H9 (cell line): ENCODE data around the gene CTIF. TPM values are rescaled to one million over a fixed set of nuclear protein-coding genes. Genes with fewer than 3 reads are reported as not detected.

Experiments used
- DNase-seq: peaks from one replicate; pipeline ENCODE4 v3.0.0-alpha.2; 2017
- H2AFZ ChIP-seq: one replicate; pipeline ENCODE4 v1.6.1; 2013; ENCODE audit warnings: mild to moderate bottlenecking, low read length, control low read depth, moderate library complexity
- H2AK5ac ChIP-seq: 2 replicates; pipeline ENCODE4 v1.6.1; 2013; ENCODE audit warnings: low read length, control low read depth, mixed read lengths; ENCODE audit not compliant: insufficient read length
- H2BK120ac ChIP-seq: one replicate; pipeline ENCODE4 v1.6.1; 2013; ENCODE audit warnings: low read depth, mild to moderate bottlenecking, low read length, control low read depth, inconsistent platforms; ENCODE audit not compliant: poor library complexity, severe bottlenecking
- H2BK12ac ChIP-seq: 2 replicates; pipeline ENCODE4 v1.6.1; 2013; ENCODE audit warnings: low read length, control low read depth, mixed read lengths, low read depth; ENCODE audit not compliant: insufficient read length
- H2BK15ac ChIP-seq: 2 replicates; pipeline ENCODE4 v1.6.1; 2013; ENCODE audit warnings: low read depth, low read length, control low read depth
- H2BK20ac ChIP-seq: one replicate; pipeline ENCODE4 v1.6.1; 2013; ENCODE audit warnings: low read depth, mild to moderate bottlenecking, low read length, control low read depth, inconsistent platforms; ENCODE audit not compliant: poor library complexity, severe bottlenecking
- H2BK5ac ChIP-seq: 2 replicates; pipeline ENCODE4 v1.6.1; 2013; ENCODE audit warnings: low read length, control low read depth, mixed read lengths; ENCODE audit not compliant: insufficient read length
- H3K14ac ChIP-seq: 2 replicates; pipeline ENCODE4 v1.6.1; 2013; ENCODE audit warnings: low read length, control low read depth; ENCODE audit not compliant: insufficient read depth
- H3K18ac ChIP-seq: 2 replicates; pipeline ENCODE4 v1.6.1; 2013; ENCODE audit warnings: low read depth, mild to moderate bottlenecking, mixed read lengths, low read length, control low read depth; ENCODE audit not compliant: insufficient read length
- H3K23ac ChIP-seq: 2 replicates; pipeline ENCODE4 v1.6.1; 2013; ENCODE audit warnings: low read length, control low read depth, mixed read lengths, low read depth; ENCODE audit not compliant: insufficient read length
- H3K23me2 ChIP-seq: 2 replicates; pipeline ENCODE4 v1.6.1; 2013; ENCODE audit warnings: low read depth, mild to moderate bottlenecking, mixed read lengths, low read length, control low read depth; ENCODE audit not compliant: insufficient read length, poor library complexity, severe bottlenecking
- H3K27ac ChIP-seq: 2 replicates; pipeline ENCODE4 v1.5.1; 2013; ENCODE audit warnings: low read length, control low read depth, mixed read lengths, low read depth; ENCODE audit not compliant: insufficient read length
- H3K27me3 ChIP-seq: 2 replicates; pipeline ENCODE4 v1.6.1; 2013; ENCODE audit warnings: low read length, control low read depth, inconsistent platforms; ENCODE audit not compliant: insufficient read depth
- H3K4ac ChIP-seq: 2 replicates; pipeline ENCODE4 v1.6.1; 2013; ENCODE audit warnings: low read depth, mild to moderate bottlenecking, control low read depth, inconsistent platforms, low read length, moderate library complexity
- H3K4me1 ChIP-seq: 2 replicates; pipeline ENCODE4 v1.6.1; 2013; ENCODE audit warnings: low read length, control low read depth, inconsistent platforms; ENCODE audit not compliant: insufficient read depth
- H3K4me2 ChIP-seq: 2 replicates; pipeline ENCODE4 v1.6.1; 2013; ENCODE audit warnings: low read length, control low read depth, mixed read lengths; ENCODE audit not compliant: insufficient read length, insufficient read depth
- H3K56ac ChIP-seq: 2 replicates; pipeline ENCODE4 v1.6.1; 2013; ENCODE audit warnings: low read depth, mild to moderate bottlenecking, mixed read lengths, low read length, control low read depth; ENCODE audit not compliant: insufficient read length
- H3K79me1 ChIP-seq: 2 replicates; pipeline ENCODE4 v1.6.1; 2013; ENCODE audit warnings: low read depth, mild to moderate bottlenecking, moderate library complexity, low read length, control low read depth, inconsistent platforms; ENCODE audit not compliant: insufficient read depth, poor library complexity, severe bottlenecking
- H3K79me2 ChIP-seq: 2 replicates; pipeline ENCODE4 v1.6.1; 2013; ENCODE audit warnings: low read length, control low read depth, inconsistent platforms; ENCODE audit not compliant: insufficient read depth
- H3K9ac ChIP-seq: 2 replicates; pipeline ENCODE4 v1.6.1; 2013; ENCODE audit warnings: low read length, control low read depth, mixed read lengths; ENCODE audit not compliant: insufficient read length; ENCODE audit errors: extremely low read depth
- H3K9me3 ChIP-seq: one replicate; pipeline ENCODE4 v1.6.1; 2013; ENCODE audit warnings: low read depth, low read length, inconsistent platforms; ENCODE audit not compliant: control insufficient read depth
- H3T11ph ChIP-seq: one replicate; pipeline ENCODE4 v1.6.1; 2013; ENCODE audit warnings: mild to moderate bottlenecking, low read length, control low read depth, inconsistent platforms
- H4K20me1 ChIP-seq: one replicate; pipeline ENCODE4 v1.6.1; 2013; ENCODE audit not compliant: control insufficient read depth, insufficient read length, insufficient read depth
- H4K5ac ChIP-seq: 2 replicates; pipeline ENCODE4 v1.6.1; 2013; ENCODE audit warnings: low read depth, mild to moderate bottlenecking, mixed read lengths, low read length, control low read depth; ENCODE audit not compliant: insufficient read length
- H4K8ac ChIP-seq: replicated peaks from 2 replicates; pipeline ENCODE4 v1.6.1; 2013; ENCODE audit warnings: low read length, control low read depth, mixed read lengths, low read depth; ENCODE audit not compliant: insufficient read length
- H4K91ac ChIP-seq: 2 replicates; pipeline ENCODE4 v1.6.1; 2013; ENCODE audit warnings: low read depth, mild to moderate bottlenecking, moderate library complexity, mixed read lengths, low read length, control low read depth; ENCODE audit not compliant: insufficient read length
- H3K27ac Mint-ChIP-seq, 3 experiments: 2 replicates in 2 of 3; 3 replicates in 1 of 3; pipeline ENCODE4 v1.8.0; 2020 to 2021; ENCODE audit warnings: mixed read lengths in 3 of 3, mild to moderate bottlenecking in 1 of 3, moderate library complexity in 1 of 3
- H3K27me3 Mint-ChIP-seq: 2 replicates; pipeline ENCODE4 v1.8.0; 2021; ENCODE audit warnings: low read depth, mild to moderate bottlenecking, moderate library complexity, mixed read lengths
- H3K36me3 Mint-ChIP-seq, 3 experiments: 2 replicates in 2 of 3; 3 replicates in 1 of 3; pipeline ENCODE4 v1.8.0; 2020 to 2021; ENCODE audit warnings: low read depth in 3 of 3, mixed read lengths in 3 of 3; ENCODE audit not compliant: insufficient read depth in 1 of 3
- H3K4me1 Mint-ChIP-seq, 2 experiments: 2 replicates each; pipeline ENCODE4 v1.8.0; 2020; ENCODE audit warnings: mixed read lengths in 2 of 2
- H3K4me3 Mint-ChIP-seq, 2 experiments: 2 replicates in 1 of 2; 3 replicates in 1 of 2; pipeline ENCODE4 v1.8.0; 2020 to 2021; ENCODE audit warnings: mild to moderate bottlenecking in 2 of 2, mixed read lengths in 2 of 2, moderate library complexity in 1 of 2
- H3K9me3 Mint-ChIP-seq, 2 experiments: 2 replicates in 1 of 2; 3 replicates in 1 of 2; pipeline ENCODE4 v1.8.0; 2020; ENCODE audit warnings: mild to moderate bottlenecking in 2 of 2, mixed read lengths in 2 of 2, moderate library complexity in 1 of 2
- CTCF ChIP-seq: fragments of 200-600 bp; sonication (generic); conservative IDR thresholded peaks from 3 replicates; pipeline ENCODE4 v1.8.0; 2021; ENCODE audit warnings: antibody characterized with exemption, mild to moderate bottlenecking
- WGBS: extraction: QIAGEN DNeasy Blood & Tissue Kit; methylation state at CpG from one replicate; pipeline ENCODE4 v1.1.7; 2013; ENCODE audit warnings: missing lambda C conversion rate, low lambda C conversion rate, mixed read lengths; ENCODE audit not compliant: insufficient read length; ENCODE audit errors: extremely low coverage; 5-methylcytosine and 5-hydroxymethylcytosine counted together
- total RNA-seq: library from RNA; stranded (reverse); gene quantifications from 2 replicates; pipeline ENCODE4 v1.2.1, GENCODE V29; 2021

The CTIF gene
- total RNA-seq, 1 experiment from 2014 or later: 15.8 TPM

- H3K36me3 Mint-ChIP-seq: peaks cover 0 to 2% (median 0%) of the 10 kb centered on the region in 3 experiments; a peak in 2 of 7 replicates
- Histone ChIP-seq H2BK15ac (no peak overlapping the region), H2BK120ac (no peak overlapping the region), H4K5ac (no peak overlapping the region), H2AFZ (no peak overlapping the region), H3K18ac (no peak overlapping the region), H2AK5ac (no peak overlapping the region), H4K8ac (no peak overlapping the region), H3K79me2 (no peaks in the 10 kb centered on the region; the same call in 1 of the 2 replicates), H3K9ac (no peak overlapping the region), H3K4me2 (no peak overlapping the region), H2BK20ac (no peak overlapping the region), H4K20me1 (no peaks in the 10 kb centered on the region), H3K27me3 (no peaks in the 10 kb centered on the region), H3T11ph (no peak overlapping the region), H3K4me1 (no peaks in the 10 kb centered on the region), H3K14ac (no peak overlapping the region), H2BK12ac (no peak overlapping the region), H2BK5ac (no peak overlapping the region), H3K56ac (no peak overlapping the region), H3K79me1 (no peaks in the 10 kb centered on the region), H3K9me3 (peaks cover 8% of the 10 kb centered on the region), H3K23ac (no peak overlapping the region), H3K23me2 (no peaks in the 10 kb centered on the region), H4K91ac (no peak overlapping the region), H3K27ac (no peak overlapping the region), H3K4ac (no peak overlapping the region)
- no peaks in the 10 kb centered on the region for H3K27me3 Mint-ChIP-seq
- no peak overlapping the region for H3K27ac Mint-ChIP-seq
- no peaks in the 10 kb centered on the region for H3K4me1 Mint-ChIP-seq
- no CpG with 5 or more reads among the region's 2 CpGs for WGBS
- no peak for DNase-seq
- no peak for TF ChIP-seq CTCF
- H3K9me3 Mint-ChIP-seq: peaks cover 0 to 9% of the 10 kb centered on the region in 2 experiments; a peak in 3 of 5 replicates
- no peak overlapping the region for H3K4me3 Mint-ChIP-seq
These were observed 116.7 kb downstream of the CTIF start for GRCh38 chr18:48655508-48655907.
